K562 (cell line): ENCODE results near the gene FA2H. TPM values are rescaled to one million over a fixed set of nuclear protein-coding genes. Genes with fewer than 3 reads are reported as not detected.

Source experiments
- ATAC-seq: fragments of 200-7000 bp; cut with Tn5 transposase; 3 replicates; pipeline ENCODE4 v1.9.1; 2020; ENCODE audit warnings: moderate library complexity
- BruUV-seq: library from RNA; stranded (reverse); fragments of 400-500 nt; replicated peaks from 2 replicates; lab custom pipeline; 2021; lab: Mats Ljungman, UMichigan
- CTCF ChIA-PET: fragments of 300-600 bp; formaldehyde crosslinking; extraction: SDS; loops from one replicate; lab custom pipeline; 2021; ENCODE audit warnings: low intra/inter-chr PET ratio; lab: Yijun Ruan, JAX
- POLR2A ChIA-PET: fragments of 300-600, 350-650 bp; sonication (Branson Sonifier 250); formaldehyde crosslinking; extraction: SDS; loops from one replicate; lab custom pipeline; 2021; ENCODE audit warnings: antibody characterized with exemption, inconsistent platforms; lab: Yijun Ruan, JAX
- DNase-seq, 4 experiments: peaks; one replicate each; pipeline versions ENCODE4 v3.0.0 to v3.0.0-alpha.2; 2011 to 2018; ENCODE audit warnings: low spot score in 3 of 4, mixed read lengths in 3 of 4; ENCODE audit errors: extremely low read depth in 1 of 4
- FAIRE-seq: peaks from 2 replicates; lab custom pipeline; 2011; peaks lifted over from hg19 to GRCh38; lab: Jason Lieb, UNC
- H2AFZ ChIP-seq: 2 replicates; pipeline ENCODE4 v1.6.0; 2011; ENCODE audit warnings: low read depth, low read length, control low read depth, inconsistent platforms
- H3K27ac ChIP-seq: fragments of 200-600 bp; 3 replicates; pipeline ENCODE4 v1.8.0; 2011; ENCODE audit warnings: low read depth, mild to moderate bottlenecking, control low read depth, inconsistent platforms, low read length, moderate library complexity, mixed read lengths; ENCODE audit errors: extremely low read depth
- H3K27me3 ChIP-seq, 2 experiments: fragments of 300-600 bp in 1 of 2; 2 replicates in 1 of 2; 3 replicates in 1 of 2; pipeline versions ENCODE4 v1.6.0 to v1.8.0; 2011; ENCODE audit warnings: inconsistent platforms in 2 of 2, low read length in 2 of 2, mild to moderate bottlenecking in 1 of 2, mixed read lengths in 1 of 2, moderate library complexity in 1 of 2; ENCODE audit not compliant: control insufficient read depth in 2 of 2, insufficient read depth in 2 of 2
- H3K36me3 ChIP-seq: fragments of 300-600 bp; 3 replicates; pipeline ENCODE4 v1.8.0; 2011; ENCODE audit warnings: mild to moderate bottlenecking, low read length, inconsistent platforms; ENCODE audit not compliant: control insufficient read depth, insufficient read depth
- H3K4me1 ChIP-seq, 2 experiments: fragments of 200-600 bp in 1 of 2; replicated peaks in 1 of 2; 2 replicates in 1 of 2; 3 replicates in 1 of 2; pipeline versions ENCODE4 v1.5.1 to v1.8.0; 2011; ENCODE audit warnings: inconsistent platforms in 2 of 2, low read length in 2 of 2, mild to moderate bottlenecking in 1 of 2, mixed read lengths in 1 of 2, moderate library complexity in 1 of 2; ENCODE audit not compliant: control insufficient read depth in 2 of 2, insufficient read depth in 2 of 2
- H3K4me2 ChIP-seq: 2 replicates; pipeline ENCODE4 v1.6.1; 2011; ENCODE audit warnings: low read length, control low read depth, inconsistent platforms, mixed read lengths; ENCODE audit not compliant: insufficient read depth
- H3K4me3 ChIP-seq: fragments of 200-600 bp; sonication (generic), shearing (Covaris generic); 2 replicates; pipeline ENCODE4 v1.5.1; 2016; ENCODE audit warnings: control low read depth, inconsistent platforms
- H3K79me2 ChIP-seq: fragments of 200-600 bp; 3 replicates; pipeline ENCODE4 v1.8.0; 2011; ENCODE audit warnings: low read length, inconsistent platforms; ENCODE audit not compliant: control insufficient read depth, insufficient read depth
- H3K9ac ChIP-seq, 2 experiments: 2 replicates each; pipeline versions ENCODE4 v1.6.0 to v1.6.1; 2011; ENCODE audit warnings: low read depth in 2 of 2, low read length in 2 of 2, control low read depth in 1 of 2, inconsistent platforms in 1 of 2, mild to moderate bottlenecking in 1 of 2, mixed read lengths in 1 of 2; ENCODE audit not compliant: insufficient read depth in 1 of 2
- H3K9me1 ChIP-seq: one replicate; pipeline ENCODE4 v1.6.0; 2011; ENCODE audit warnings: inconsistent platforms, mild to moderate bottlenecking, low read length, moderate library complexity; ENCODE audit not compliant: control insufficient read depth, insufficient read depth
- H3K9me3 ChIP-seq: replicated peaks from 2 replicates; pipeline ENCODE4 v1.5.1; 2011; ENCODE audit warnings: low read depth, low read length, inconsistent platforms; ENCODE audit not compliant: control insufficient read depth, insufficient read depth
- H4K20me1 ChIP-seq: replicated peaks from 2 replicates; pipeline ENCODE4 v1.6.1; 2011; ENCODE audit warnings: low read length, inconsistent platforms, mixed read lengths; ENCODE audit not compliant: control insufficient read depth, insufficient read depth
- AFF1 ChIP-seq, 2 experiments: fragments of 450-650 bp; IDR thresholded peaks; 2 replicates each; pipeline ENCODE4 v1.6.1; 2018; ENCODE audit warnings: mild to moderate bottlenecking in 2 of 2, low read depth in 1 of 2; ENCODE audit not compliant: partially characterized antibody in 2 of 2
- MBD2 ChIP-seq: sonication (generic); IDR thresholded peaks from 2 replicates; pipeline ENCODE4 v1.6.1; 2016; ENCODE audit warnings: low read depth, borderline replicate concordance
- RHOXF2B ChIP-seq: fragments of 250-450 bp; sonication (Bioruptor Pico); conservative IDR thresholded peaks from 2 replicates; pipeline ENCODE4 v1.5.1; 2021
- TARDBP ChIP-seq: fragments of 450-650 bp; IDR thresholded peaks from 2 replicates; pipeline ENCODE4 v1.6.1; 2016
- YY1 ChIP-seq, 3 experiments: IDR thresholded peaks; 2 replicates each; pipeline ENCODE4 v1.6.1; 2011; ENCODE audit warnings: low read length in 2 of 3, mild to moderate bottlenecking in 2 of 3, moderate library complexity in 2 of 3, borderline replicate concordance in 1 of 3, control low read depth in 1 of 3, low read depth in 1 of 3; ENCODE audit not compliant: insufficient read depth in 3 of 3, insufficient replicate concordance in 2 of 3, control insufficient read depth in 1 of 3, insufficient read length in 1 of 3; ENCODE audit errors: extremely low read depth in 1 of 3
- WGBS: fragments of 100-300 bp; shearing (Covaris generic); methylation state at CpG from one replicate; pipeline ENCODE4 v1.1.6; 2016; ENCODE audit warnings: low coverage, mixed read lengths; ENCODE audit not compliant: insufficient coverage; ENCODE audit errors: missing lambda C conversion rate; 5-methylcytosine and 5-hydroxymethylcytosine counted together
- in situ Hi-C: fragments of 300-500 bp; cut with MboI; formaldehyde crosslinking; loops from 4 replicates; pipeline ENCODE4 v1.15.0; 2018; ENCODE audit warnings: inconsistent platforms, mixed read lengths
- intact Hi-C: fragments of 100-400 bp; cut with micrococcal nuclease; formaldehyde crosslinking; loops from 2 replicates; pipeline ENCODE4 v1.14.2; 2022
- polyA plus RNA-seq, 8 experiments: library from polyadenylated mRNA; depleted of rRNA in 4 of 8; stranded (reverse) in 5 of 8; unstranded in 3 of 8; fragments of >200 nt; fragmentation: Nextera tagmentation in 2 of 8; fragmentation: Illumina TruSeq in 1 of 8; extraction: Ambion mirVana in 2 of 8; extraction: Trizol in 1 of 8; gene quantifications; 2 replicates each; pipeline versions ENCODE4 v1.2.1 to v1.2.3, GENCODE V29; 2011 to 2014; ENCODE audit warnings: inconsistent platforms in 1 of 8, missing spikeins in 1 of 8
- total RNA-seq, 7 experiments: library from RNA; depleted of rRNA in 6 of 7; stranded (reverse); fragments of >200 nt in 6 of 7; fragmentation: Illumina TruSeq in 2 of 7; extraction: Trizol in 2 of 7; gene quantifications; 2 replicates each; pipeline versions ENCODE4 v1.2.1 to v1.2.3, GENCODE V29; 2011 to 2021; ENCODE audit warnings: low replicate concordance in 1 of 7

Gene FA2H
- total and polyA plus RNA-seq, 9 of the 15 experiments (the other 6 are each of a cell fraction or from before 2014, with no cell fraction given): not detected

- Histone ChIP-seq H3K4me3 (no peak overlapping the region), H3K9ac (no peak overlapping the region), H3K27ac (no peak overlapping the region), H3K9me3 (no peaks in the 10 kb centered on the region), H3K4me2 (no peak overlapping the region), H3K79me2 (no peaks in the 10 kb centered on the region), H4K20me1 (no peaks in the 10 kb centered on the region), H3K9me1 (no peaks in the 10 kb centered on the region), H3K36me3 (no peaks in the 10 kb centered on the region), H3K4me1 (peaks cover 0 to 6% of the 10 kb centered on the region in 2 experiments; a peak in 1 of 5 replicates), H3K27me3 (peaks cover 20 to 51% of the 10 kb centered on the region in 2 experiments; a peak in 3 of 5 replicates), H2AFZ (no peak overlapping the region)
- no TSS peak for BruUV-seq
- intact Hi-C loops: no loop called here
- no peak for FAIRE-seq
- ChIA-PET POLR2A (no interaction called here), CTCF (no interaction called here)
- no peak for ATAC-seq
- TF ChIP-seq TARDBP (no peak), AFF1 (IDR thresholded peaks at IDR 0.05; ENCODE audit: low read depth in 1 of 2, partially characterized antibody in 2 of 2) (no peak), RHOXF2B (no peak), YY1 (IDR thresholded peaks at IDR 0.05; ENCODE audit: borderline replicate concordance in 1 of 3, control insufficient read depth in 1 of 3, extremely low read depth in 1 of 3, insufficient read depth in 3 of 3, insufficient read length in 1 of 3, insufficient replicate concordance in 2 of 3, low read depth in 1 of 3, low read length in 2 of 3) (peak in 1 of 3 experiments; percentile 34), MBD2 (no peak)
- WGBS: 6% methylated on average over 4 of the region's 4 CpGs
- no peak for DNase-seq
- in situ Hi-C loops: no loop called here
Measured at GRCh38 chr16:74758801-74759200, 15.8 kb downstream of the FA2H start.
